GM12878 (cell line): ENCODE data around the gene NFIL3. TPM values are rescaled to one million over a fixed set of nuclear protein-coding genes. Genes with fewer than 3 reads are reported as not detected.

Source experiments
- BACH1 ChIP-seq: fragments of 450-650 bp; IDR thresholded peaks from 2 replicates; pipeline ENCODE4 v1.6.1; 2017; ENCODE audit warnings: mild to moderate bottlenecking, borderline replicate concordance
- EED ChIP-seq: sonication (generic); IDR thresholded peaks from 2 replicates; pipeline ENCODE4 v1.6.1; 2016; ENCODE audit warnings: antibody characterized with exemption, low read depth
- HDAC6 ChIP-seq: fragments of 200-600 bp; sonication (generic); IDR thresholded peaks from one replicate; pipeline ENCODE4 v1.8.0; 2017; ENCODE audit warnings: antibody characterized with exemption; ENCODE audit not compliant: unreplicated experiment
- KDM1A ChIP-seq: fragments of 200-600 bp; sonication (generic); IDR thresholded peaks from 2 replicates; pipeline ENCODE4 v1.6.1; 2016; ENCODE audit warnings: borderline replicate concordance
- MTA3 ChIP-seq: IDR thresholded peaks from 2 replicates; pipeline ENCODE4 v1.6.1; 2012; ENCODE audit warnings: low read length, inconsistent platforms, borderline replicate concordance
- NFIC ChIP-seq: IDR thresholded peaks from 2 replicates; pipeline ENCODE4 v1.6.1; 2012; ENCODE audit warnings: low read depth, mild to moderate bottlenecking, inconsistent platforms, low read length, moderate library complexity
- POLR2A ChIP-seq: IDR thresholded peaks from 2 replicates; pipeline ENCODE4 v1.6.1; 2011; ENCODE audit warnings: low read depth, mild to moderate bottlenecking, low read length
- RAD21 ChIP-seq: IDR thresholded peaks from 2 replicates; pipeline ENCODE4 v1.6.1; 2011; ENCODE audit warnings: mild to moderate bottlenecking, low read depth, low read length, moderate library complexity; ENCODE audit not compliant: insufficient read depth
- RB1 ChIP-seq: fragments of 450-650 bp; formaldehyde crosslinking; IDR thresholded peaks from 2 replicates; pipeline ENCODE4 v1.6.1; 2017; ENCODE audit warnings: mild to moderate bottlenecking, borderline replicate concordance
- RCOR1 ChIP-seq: conservative IDR thresholded peaks from 2 replicates; pipeline ENCODE4 v1.6.1; 2012; ENCODE audit warnings: low read depth, low read length, improper control_type of control experiment
- SREBF1 ChIP-seq: IDR thresholded peaks from 2 replicates; pipeline ENCODE4 v1.6.1; 2012; ENCODE audit warnings: mild to moderate bottlenecking, low read length
- SRF ChIP-seq, 2 experiments: IDR thresholded peaks; 2 replicates each; pipeline ENCODE4 v1.6.1; 2011; ENCODE audit warnings: low read depth in 2 of 2, low read length in 2 of 2, mild to moderate bottlenecking in 1 of 2, moderate library complexity in 1 of 2
- USF1 ChIP-seq: IDR thresholded peaks from 2 replicates; pipeline ENCODE4 v1.6.1; 2011; ENCODE audit warnings: borderline replicate concordance, low read depth, mild to moderate bottlenecking, moderate library complexity, mixed read lengths, low read length; ENCODE audit not compliant: insufficient read depth; ENCODE audit errors: extremely low read length
- WRNIP1 ChIP-seq: IDR thresholded peaks from 2 replicates; pipeline ENCODE4 v1.6.1; 2011; ENCODE audit warnings: low read depth, low read length, improper control_type of control experiment, borderline replicate concordance
- ZNF592 ChIP-seq: fragments of 450-650 bp; IDR thresholded peaks from 2 replicates; pipeline ENCODE4 v1.6.1; 2017; ENCODE audit warnings: mild to moderate bottlenecking, moderate library complexity
- polyA plus RNA-seq, 11 experiments: library from polyadenylated mRNA; depleted of rRNA in 4 of 11; unstranded in 6 of 11; stranded (reverse) in 5 of 11; fragments of >200 nt; fragmentation: Nextera tagmentation in 4 of 11; fragmentation: Illumina TruSeq in 1 of 11; extraction: Ambion mirVana in 4 of 11; extraction: Trizol in 1 of 11; gene quantifications; 1 replicate in 1 of 11; 2 replicates in 10 of 11; pipeline versions ENCODE4 v1.2.1 to v1.2.3, GENCODE V29; 2011 to 2016; ENCODE audit warnings: inconsistent platforms in 2 of 11, missing spikeins in 2 of 11, low read depth in 1 of 11
- total RNA-seq, 4 experiments: library from RNA; depleted of rRNA in 3 of 4; stranded (reverse); fragments of >200 nt in 3 of 4; fragmentation: Illumina TruSeq in 1 of 4; extraction: Trizol in 1 of 4; gene quantifications; 2 replicates each; pipeline versions ENCODE4 v1.2.1 to v1.2.3, GENCODE V29; 2013 to 2021
- TF ChIP-seq, protein P1 (sequence below): fragments of 450-650 bp; formaldehyde crosslinking; IDR thresholded peaks from 2 replicates; pipeline ENCODE4 v1.4.0; 2022; ENCODE audit warnings: mild to moderate bottlenecking, moderate library complexity
- TF ChIP-seq, protein P2 (sequence below): fragments of 450-650 bp; IDR thresholded peaks from 2 replicates; pipeline ENCODE4 v1.6.1; 2018; ENCODE audit warnings: borderline replicate concordance, mild to moderate bottlenecking; ENCODE audit not compliant: partially characterized antibody
- TF ChIP-seq, protein P3 (sequence below): fragments of 450-650 bp; IDR thresholded peaks from 2 replicates; pipeline ENCODE4 v1.6.1; 2016; ENCODE audit warnings: mild to moderate bottlenecking

The NFIL3 gene
- total and polyA plus RNA-seq, 10 of the 15 experiments (the other 5 are each of a cell fraction or from before 2014, with no cell fraction given), result 0.18 to 1.0 (median 0.36) TPM; not detected in 3

- TF ChIP-seq, protein P1, sequence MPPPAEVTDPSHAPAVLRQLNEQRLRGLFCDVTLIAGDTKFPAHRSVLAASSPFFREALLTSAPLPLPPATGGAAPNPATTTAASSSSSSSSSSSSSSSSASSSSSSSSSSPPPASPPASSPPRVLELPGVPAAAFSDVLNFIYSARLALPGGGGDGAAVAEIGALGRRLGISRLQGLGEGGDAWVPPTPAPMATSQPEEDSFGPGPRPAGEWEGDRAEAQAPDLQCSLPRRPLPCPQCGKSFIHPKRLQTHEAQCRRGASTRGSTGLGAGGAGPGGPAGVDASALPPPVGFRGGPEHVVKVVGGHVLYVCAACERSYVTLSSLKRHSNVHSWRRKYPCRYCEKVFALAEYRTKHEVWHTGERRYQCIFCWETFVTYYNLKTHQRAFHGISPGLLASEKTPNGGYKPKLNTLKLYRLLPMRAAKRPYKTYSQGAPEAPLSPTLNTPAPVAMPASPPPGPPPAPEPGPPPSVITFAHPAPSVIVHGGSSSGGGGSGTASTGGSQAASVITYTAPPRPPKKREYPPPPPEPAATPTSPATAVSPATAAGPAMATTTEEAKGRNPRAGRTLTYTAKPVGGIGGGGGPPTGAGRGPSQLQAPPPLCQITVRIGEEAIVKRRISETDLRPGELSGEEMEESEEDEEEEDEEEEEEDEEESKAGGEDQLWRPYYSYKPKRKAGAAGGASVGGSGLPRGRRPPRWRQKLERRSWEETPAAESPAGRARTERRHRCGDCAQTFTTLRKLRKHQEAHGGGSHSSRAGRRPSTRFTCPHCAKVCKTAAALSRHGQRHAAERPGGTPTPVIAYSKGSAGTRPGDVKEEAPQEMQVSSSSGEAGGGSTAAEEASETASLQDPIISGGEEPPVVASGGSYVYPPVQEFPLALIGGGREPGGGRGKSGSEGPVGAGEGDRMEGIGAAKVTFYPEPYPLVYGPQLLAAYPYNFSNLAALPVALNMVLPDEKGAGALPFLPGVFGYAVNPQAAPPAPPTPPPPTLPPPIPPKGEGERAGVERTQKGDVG (CRISPR knock-in tag), result no peak
- TF ChIP-seq RB1, result peak; percentile 65; the same call in 1 of the 2 replicates
- TF ChIP-seq POLR2A, result peak; percentile 88
- no peak for TF ChIP-seq ZNF592
- no peak for TF ChIP-seq RAD21
- no peak for TF ChIP-seq SREBF1
- no peak for TF ChIP-seq HDAC6
- TF ChIP-seq SRF (IDR thresholded peaks at IDR 0.05; ENCODE audit: low read depth in 2 of 2, low read length in 2 of 2), result peak in 1 of 2 experiments; percentile 41; a peak in 1 of 4 replicates
- TF ChIP-seq, protein P2, sequence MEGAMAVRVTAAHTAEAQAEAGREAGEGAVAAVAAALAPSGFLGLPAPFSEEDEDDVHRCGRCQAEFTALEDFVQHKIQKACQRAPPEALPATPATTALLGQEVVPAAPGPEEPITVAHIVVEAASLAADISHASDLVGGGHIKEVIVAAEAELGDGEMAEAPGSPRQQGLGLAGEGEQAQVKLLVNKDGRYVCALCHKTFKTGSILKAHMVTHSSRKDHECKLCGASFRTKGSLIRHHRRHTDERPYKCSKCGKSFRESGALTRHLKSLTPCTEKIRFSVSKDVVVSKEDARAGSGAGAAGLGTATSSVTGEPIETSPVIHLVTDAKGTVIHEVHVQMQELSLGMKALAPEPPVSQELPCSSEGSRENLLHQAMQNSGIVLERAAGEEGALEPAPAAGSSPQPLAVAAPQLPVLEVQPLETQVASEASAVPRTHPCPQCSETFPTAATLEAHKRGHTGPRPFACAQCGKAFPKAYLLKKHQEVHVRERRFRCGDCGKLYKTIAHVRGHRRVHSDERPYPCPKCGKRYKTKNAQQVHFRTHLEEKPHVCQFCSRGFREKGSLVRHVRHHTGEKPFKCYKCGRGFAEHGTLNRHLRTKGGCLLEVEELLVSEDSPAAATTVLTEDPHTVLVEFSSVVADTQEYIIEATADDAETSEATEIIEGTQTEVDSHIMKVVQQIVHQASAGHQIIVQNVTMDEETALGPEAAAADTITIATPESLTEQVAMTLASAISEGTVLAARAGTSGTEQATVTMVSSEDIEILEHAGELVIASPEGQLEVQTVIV, result no peak
- TF ChIP-seq RCOR1, result no peak
- TF ChIP-seq MTA3, result no peak
- no peak for TF ChIP-seq WRNIP1
- TF ChIP-seq, protein P3, sequence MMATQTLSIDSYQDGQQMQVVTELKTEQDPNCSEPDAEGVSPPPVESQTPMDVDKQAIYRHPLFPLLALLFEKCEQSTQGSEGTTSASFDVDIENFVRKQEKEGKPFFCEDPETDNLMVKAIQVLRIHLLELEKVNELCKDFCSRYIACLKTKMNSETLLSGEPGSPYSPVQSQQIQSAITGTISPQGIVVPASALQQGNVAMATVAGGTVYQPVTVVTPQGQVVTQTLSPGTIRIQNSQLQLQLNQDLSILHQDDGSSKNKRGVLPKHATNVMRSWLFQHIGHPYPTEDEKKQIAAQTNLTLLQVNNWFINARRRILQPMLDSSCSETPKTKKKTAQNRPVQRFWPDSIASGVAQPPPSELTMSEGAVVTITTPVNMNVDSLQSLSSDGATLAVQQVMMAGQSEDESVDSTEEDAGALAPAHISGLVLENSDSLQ, result no peak
- TF ChIP-seq BACH1, result peak; percentile 32; the same call in 1 of the 2 replicates
- no peak for TF ChIP-seq EED
- TF ChIP-seq USF1, result no peak
- no peak for TF ChIP-seq KDM1A
- TF ChIP-seq NFIC, result no peak
These were observed 62.2 kb downstream of the NFIL3 start, which contains the start of gene AUH (continued) for GRCh38 chr9:91361291-91362050.
